Natural killer cell (primary cell): ENCODE data around the gene INHBB. TPM values are rescaled to one million over a fixed set of nuclear protein-coding genes. Genes with fewer than 3 reads are reported as not detected.

Experiments
- ATAC-seq, 3 donors: fragments of 150-1000 bp in 2 of 3; fragments of 200-7000 bp in 1 of 3; cut with Tn5 transposase; 1 replicate in 1 of 3; 2 replicates in 2 of 3; pipeline ENCODE4 v1.10.0; 2021; ENCODE audit warnings: mild to moderate bottlenecking in 2 of 3, moderate library complexity in 2 of 3
- DNase-seq, 2 donors: peaks; one replicate each; pipeline versions ENCODE4 v3.0.0 to v3.0.0-alpha.2; 2013 to 2021; ENCODE audit warnings: mixed read lengths in 1 of 2
- H3K27ac ChIP-seq: one replicate; pipeline ENCODE4 v1.5.1; 2013; ENCODE audit warnings: mild to moderate bottlenecking, low read length
- H3K27me3 ChIP-seq: one replicate; pipeline ENCODE4 v1.6.1; 2013; ENCODE audit warnings: low read length; ENCODE audit not compliant: control insufficient read depth, insufficient read depth
- H3K36me3 ChIP-seq: one replicate; pipeline ENCODE4 v1.6.1; 2013; ENCODE audit warnings: low read length; ENCODE audit not compliant: control insufficient read depth, insufficient read depth
- H3K4me1 ChIP-seq: one replicate; pipeline ENCODE4 v1.6.1; 2013; ENCODE audit warnings: low read length; ENCODE audit not compliant: control insufficient read depth, insufficient read depth
- H3K4me3 ChIP-seq: one replicate; pipeline ENCODE4 v1.5.1; 2013; ENCODE audit warnings: low read length
- H3K9me3 ChIP-seq: one replicate; pipeline ENCODE4 v1.6.1; 2013; ENCODE audit warnings: low read length; ENCODE audit not compliant: control insufficient read depth, insufficient read depth
- H3K27ac Mint-ChIP-seq, 2 donors: one replicate each; pipeline ENCODE4 v1.8.0; 2022; ENCODE audit warnings: mild to moderate bottlenecking in 2 of 2, mixed read lengths in 2 of 2, moderate library complexity in 1 of 2
- H3K27me3 Mint-ChIP-seq, 2 donors: one replicate each; pipeline ENCODE4 v1.8.0; 2022; ENCODE audit warnings: low read depth in 2 of 2, mixed read lengths in 2 of 2
- H3K36me3 Mint-ChIP-seq: one replicate; pipeline ENCODE4 v1.8.0; 2022; ENCODE audit warnings: mixed read lengths
- H3K4me1 Mint-ChIP-seq, 2 donors: one replicate each; pipeline ENCODE4 v1.8.0; 2022; ENCODE audit warnings: mixed read lengths in 2 of 2
- H3K4me3 Mint-ChIP-seq: one replicate; pipeline ENCODE4 v1.8.0; 2022; ENCODE audit warnings: mild to moderate bottlenecking, moderate library complexity, mixed read lengths
- H3K9me3 Mint-ChIP-seq, 2 donors: one replicate each; pipeline ENCODE4 v1.8.0; 2022; ENCODE audit warnings: mixed read lengths in 2 of 2
- CTCF ChIP-seq: fragments of 200-600 bp; IDR thresholded peaks from one replicate; pipeline ENCODE4 v1.8.0; 2022; ENCODE audit warnings: antibody characterized with exemption
- WGBS: methylation state at CpG from one replicate; pipeline ENCODE4 v1.1.7; 2013; ENCODE audit warnings: missing lambda C conversion rate; ENCODE audit not compliant: insufficient coverage; 5-methylcytosine and 5-hydroxymethylcytosine counted together
- intact Hi-C: fragments of 100-400 bp; cut with micrococcal nuclease; formaldehyde crosslinking; loops from one replicate; pipeline ENCODE4 v1.14.2; 2022
- total RNA-seq, 4 donors: library from RNA; stranded (reverse); fragments of 120-200 nt in 1 of 4; gene quantifications; one replicate each; pipeline versions ENCODE4 v1.2.3 to v1.2.4, GENCODE V29; 2013 to 2022

INHBB gene
- total RNA-seq = under 1 TPM in 2 of 3 donors, not detected in 1; 0.07 to 0.10 TPM
- not detected for total RNA-seq (2013)

GRCh38 chr2:120346026-120346666 lies at the start of gene INHBB:
Gene INHBB (plus strand): TSS chr2:120346136. CDS start chr2:120346189, 53 bp downstream.
- Mint-ChIP-seq H3K9me3 (no peaks in the 10 kb centered on the region), H3K4me3 (peak within 1 kb of the TSS; percentile 75), H3K36me3 (no peaks in the 10 kb centered on the region), H3K27ac (no peak within 1 kb of the TSS), H3K4me1 (peaks cover 7 to 18% of the 10 kb centered on the region in 2 donors), H3K27me3 (peaks cover 42 to 46% of the 10 kb centered on the region in 2 donors)
- no peaks in the 10 kb centered on the region for H3K36me3 ChIP-seq
- intact Hi-C loops = loop anchor here (10.0 kb wide), 1 partner anchor 329 kb away; no protein-coding TSS in a partner anchor
- H3K4me3 ChIP-seq = no peak within 1 kb of the TSS
- DNase-seq (peak in 1 of 2 donors; percentile 27), ATAC-seq (peak in 2 of 3 donors; percentile 44 to 56)
- no peak for TF ChIP-seq CTCF
- H3K4me1 ChIP-seq = peaks cover 30% of the 10 kb centered on the region
- no peak within 1 kb of the TSS for H3K27ac ChIP-seq
- H3K9me3 ChIP-seq = no peaks in the 10 kb centered on the region
- peaks cover 32% of the 10 kb centered on the region for H3K27me3 ChIP-seq
- 4% methylated on average over 99 of the region's 99 CpGs for WGBS

DNA sequence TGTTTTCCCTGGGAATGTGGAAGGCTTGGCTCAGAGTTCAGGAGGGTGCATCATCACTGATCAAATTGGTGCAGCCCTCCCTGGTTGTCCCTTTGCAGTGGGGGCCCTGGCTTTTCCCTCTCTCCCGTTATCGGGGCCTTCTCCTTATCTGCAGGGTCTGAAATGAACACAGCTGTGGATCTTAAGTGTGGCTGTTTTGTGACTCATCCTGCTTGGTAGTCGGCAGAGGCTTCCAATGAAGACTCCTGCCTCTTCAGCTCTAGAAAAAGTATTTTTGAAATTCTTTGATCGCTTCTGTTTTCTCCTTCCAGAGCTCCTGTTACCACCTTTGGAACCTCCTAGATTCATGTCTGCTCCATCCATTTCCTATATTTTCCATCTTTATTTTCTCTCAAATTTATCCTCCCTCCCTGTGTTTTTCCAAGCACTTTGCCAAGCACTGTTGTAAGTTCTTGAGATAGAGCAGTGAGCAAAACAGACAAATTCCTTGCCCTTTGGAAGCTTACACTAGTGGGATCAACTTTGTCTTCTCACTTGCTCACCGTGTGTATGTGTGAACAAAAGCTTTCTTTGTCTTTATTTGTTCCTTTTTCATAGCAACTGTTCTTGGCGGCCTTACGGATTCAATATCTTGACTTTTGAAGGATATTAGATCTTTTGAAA lies 47.6 kb upstream of the INHBB start:
- Mint-ChIP-seq H3K27ac (no peak overlapping the region), H3K4me1 (peaks cover 11% of the 10 kb centered on the region in 2 donors), H3K27me3 (no peaks in the 10 kb centered on the region), H3K4me3 (no peak overlapping the region), H3K9me3 (no peaks in the 10 kb centered on the region), H3K36me3 (peaks cover 19% of the 10 kb centered on the region)
- H3K27ac ChIP-seq = no peak overlapping the region
- H3K27me3 ChIP-seq = no peaks in the 10 kb centered on the region
- no peak overlapping the region for H3K4me3 ChIP-seq
- no peak for TF ChIP-seq CTCF
- no peaks in the 10 kb centered on the region for H3K4me1 ChIP-seq
- ATAC-seq (no peak), DNase-seq (no peak)
- intact Hi-C loops = no loop called here
- no peaks in the 10 kb centered on the region for H3K9me3 ChIP-seq
- 92% methylated on average over 5 of the region's 7 CpGs for WGBS
- peaks cover 14% of the 10 kb centered on the region for H3K36me3 ChIP-seq

DNA sequence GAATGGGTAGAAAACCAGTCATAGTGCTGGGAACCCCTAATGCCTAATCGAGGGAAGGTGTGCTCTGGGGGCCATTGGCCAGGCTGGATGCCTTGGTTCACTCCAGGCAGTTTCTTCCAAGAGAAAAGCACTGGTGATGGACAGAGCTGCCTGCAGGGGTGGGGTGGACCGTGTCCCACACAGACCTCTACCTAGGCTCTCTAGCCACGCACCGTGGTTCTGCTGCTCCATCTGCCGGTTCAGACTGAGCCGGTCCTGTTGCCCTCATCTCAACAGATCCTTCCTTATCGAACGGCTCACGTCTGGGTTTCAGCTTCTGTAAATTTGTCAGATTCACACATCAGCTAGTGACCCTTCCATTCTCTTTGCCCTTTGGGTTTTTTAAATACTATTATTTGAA lies 46.9 kb upstream of the INHBB start:
- Mint-ChIP-seq H3K27ac (no peak overlapping the region), H3K27me3 (no peaks in the 10 kb centered on the region), H3K4me1 (peaks cover 11 to 18% of the 10 kb centered on the region in 2 donors), H3K36me3 (peaks cover 19% of the 10 kb centered on the region), H3K9me3 (no peaks in the 10 kb centered on the region), H3K4me3 (no peak overlapping the region)
- Histone ChIP-seq H3K9me3 (no peaks in the 10 kb centered on the region), H3K27ac (no peak overlapping the region), H3K4me3 (no peak overlapping the region), H3K4me1 (no peaks in the 10 kb centered on the region), H3K27me3 (no peaks in the 10 kb centered on the region), H3K36me3 (peaks cover 8% of the 10 kb centered on the region)
- DNase-seq (no peak), ATAC-seq (no peak)
- TF ChIP-seq CTCF = no peak
- 95% methylated on average over 9 of the region's 9 CpGs for WGBS
- intact Hi-C loops = no loop called here
